Tongue (tissue), 2 donors: ENCODE data around the gene POU4F3. TPM values are rescaled to one million over a fixed set of nuclear protein-coding genes. Genes with fewer than 3 reads are reported as not detected.
"Not testable (repeated sequence)": the region's sequence is repeated elsewhere in the genome, so short reads cannot be mapped to it uniquely, and the experiment has no call there.

Experiments
- DNase-seq: peaks from one replicate; pipeline ENCODE4 v3.0.0-alpha.2; 2015
- total RNA-seq: library from RNA; depleted of rRNA; stranded (reverse); fragments of >200 nt; gene quantifications from one replicate; pipeline ENCODE4 v1.2.3, GENCODE V29; 2014

The POU4F3 gene, protein sequence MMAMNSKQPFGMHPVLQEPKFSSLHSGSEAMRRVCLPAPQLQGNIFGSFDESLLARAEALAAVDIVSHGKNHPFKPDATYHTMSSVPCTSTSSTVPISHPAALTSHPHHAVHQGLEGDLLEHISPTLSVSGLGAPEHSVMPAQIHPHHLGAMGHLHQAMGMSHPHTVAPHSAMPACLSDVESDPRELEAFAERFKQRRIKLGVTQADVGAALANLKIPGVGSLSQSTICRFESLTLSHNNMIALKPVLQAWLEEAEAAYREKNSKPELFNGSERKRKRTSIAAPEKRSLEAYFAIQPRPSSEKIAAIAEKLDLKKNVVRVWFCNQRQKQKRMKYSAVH
- total RNA-seq = not detected

DNA sequence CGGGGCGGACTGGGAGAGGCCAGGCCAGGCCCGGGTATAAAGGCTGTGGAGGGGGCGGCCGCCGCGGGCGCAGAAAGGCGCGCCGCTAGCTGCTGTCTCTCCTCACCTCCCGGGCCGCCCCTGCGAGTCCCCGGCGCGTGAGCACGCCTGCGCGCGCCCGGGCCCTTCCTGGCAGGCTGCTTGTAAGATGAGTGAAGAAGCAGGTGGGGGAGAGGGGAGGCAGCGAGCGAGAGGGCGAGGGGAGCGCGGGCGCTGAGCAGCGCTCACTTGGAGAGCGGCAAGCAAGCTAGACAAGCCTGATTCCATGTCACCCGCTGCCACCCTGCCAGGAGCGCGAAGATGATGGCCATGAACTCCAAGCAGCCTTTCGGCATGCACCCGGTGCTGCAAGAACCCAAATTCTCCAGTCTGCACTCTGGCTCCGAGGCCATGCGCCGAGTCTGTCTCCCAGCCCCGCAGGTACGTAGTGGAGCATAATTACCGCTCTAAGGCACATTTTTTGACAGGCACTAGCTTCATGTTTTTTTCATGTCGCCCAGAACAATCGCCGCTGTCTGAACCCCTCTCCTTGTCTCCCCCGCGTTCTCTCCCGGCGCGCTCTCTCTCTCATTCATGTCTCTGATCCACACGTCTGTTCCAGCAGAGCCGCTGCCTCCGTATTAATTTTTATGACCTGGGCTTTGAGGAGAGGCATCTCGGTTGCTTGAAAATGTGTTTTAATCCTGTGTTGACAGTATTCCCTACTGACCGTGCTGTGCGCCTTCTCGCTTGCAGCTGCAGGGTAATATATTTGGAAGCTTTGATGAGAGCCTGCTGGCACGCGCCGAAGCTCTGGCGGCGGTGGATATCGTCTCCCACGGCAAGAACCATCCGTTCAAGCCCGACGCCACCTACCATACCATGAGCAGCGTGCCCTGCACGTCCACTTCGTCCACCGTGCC, at the start of gene POU4F3:
TSS of gene POU4F3 (plus strand) at position 66 of the 941 bp plus-strand sequence. CDS start at position 340, 274 bp downstream.
- no peak for DNase-seq

DNA sequence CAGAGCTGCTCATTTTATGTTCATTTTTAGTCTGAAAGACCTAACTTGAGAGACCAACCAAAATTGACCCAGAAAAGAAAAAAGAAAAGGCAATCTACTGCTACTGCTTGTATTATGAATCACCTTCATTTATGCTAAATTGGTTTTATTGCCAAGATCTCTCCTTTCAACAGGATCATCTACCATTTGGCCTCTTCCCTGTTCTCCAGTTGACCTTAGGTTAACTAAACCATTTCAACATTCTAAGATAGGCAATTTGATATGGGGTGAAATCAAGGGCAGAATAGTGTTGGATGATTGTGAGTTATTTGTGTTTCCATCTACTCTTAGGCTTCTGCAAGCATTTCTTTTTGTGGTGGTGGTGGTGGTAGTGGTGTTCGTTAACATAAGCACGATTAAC, 48.3 kb upstream of the POU4F3 start:
- DNase-seq = no peak

GRCh38 chr5:146291421-146292074, 47.1 kb upstream of the POU4F3 start:
- peak; percentile 62 for DNase-seq

GRCh38 chr5:146296245-146296644, 42.4 kb upstream of the POU4F3 start:
- no peak for DNase-seq

- not testable (repeated sequence) for DNase-seq
Measured at GRCh38 chr5:146298920-146299319, 39.7 kb upstream of the POU4F3 start.

- no peak for DNase-seq
Measured at GRCh38 chr5:146301626-146302025, 37.0 kb upstream of the POU4F3 start.

DNA sequence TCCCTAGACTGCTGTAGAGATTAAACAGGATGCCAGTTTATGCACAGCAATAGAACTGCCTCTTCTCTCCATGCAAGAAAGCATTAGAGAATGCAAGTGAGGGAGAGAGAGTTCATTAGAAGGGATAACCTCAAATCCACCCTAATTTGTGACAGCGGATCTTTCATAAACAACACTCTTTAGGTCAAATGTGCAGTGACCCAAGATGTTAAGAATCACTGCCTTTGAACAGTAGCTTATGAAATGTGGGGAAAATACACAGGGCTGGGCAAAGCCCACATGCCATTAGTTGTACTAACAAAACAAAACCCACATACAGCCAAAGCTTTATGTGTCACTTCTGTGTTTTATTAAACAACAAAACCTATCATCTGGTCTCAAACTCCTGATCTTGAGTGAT, 36.2 kb upstream of the POU4F3 start:
- no peak for DNase-seq

- no peak for DNase-seq
Measured at GRCh38 chr5:146306838-146307237, 31.8 kb upstream of the POU4F3 start.

DNA sequence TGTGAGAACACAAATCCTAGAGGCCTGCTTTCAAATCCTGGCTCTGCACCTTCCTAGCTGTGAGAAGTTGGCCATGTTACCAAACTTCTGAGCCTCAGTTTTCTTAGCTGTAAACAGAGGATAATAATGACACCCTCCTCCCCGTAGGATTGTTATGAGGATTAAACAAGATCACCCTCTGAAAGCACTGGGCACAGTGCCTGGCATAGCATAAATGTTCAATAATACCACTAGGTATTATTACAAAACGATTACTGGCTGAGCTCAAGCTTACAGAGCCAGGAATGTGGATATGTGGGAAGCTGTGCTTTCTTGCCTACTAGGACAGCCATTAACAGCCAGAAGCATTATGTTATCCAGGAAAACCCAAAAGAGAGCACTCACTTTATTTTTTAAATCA, 30.8 kb upstream of the POU4F3 start:
- DNase-seq = no peak

DNA sequence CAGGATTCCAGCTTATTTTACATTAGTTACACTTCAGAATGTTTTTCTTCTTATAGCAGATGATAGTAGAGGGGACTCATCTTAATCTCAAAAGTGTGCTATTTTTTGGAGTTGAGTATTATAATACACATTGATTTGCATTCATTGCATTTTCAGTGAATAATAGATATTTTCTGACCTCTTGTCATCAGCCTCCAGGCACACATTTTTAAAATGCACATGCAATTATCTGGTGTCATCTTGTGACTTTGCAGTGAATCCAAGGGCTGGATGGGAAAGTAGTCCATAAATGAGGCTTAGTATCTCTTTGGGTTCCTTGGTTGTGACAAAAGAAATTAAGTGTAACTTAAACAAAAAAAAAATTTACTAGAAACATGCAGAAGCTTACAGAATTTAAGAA, 28.1 kb upstream of the POU4F3 start:
- no peak for DNase-seq

DNA sequence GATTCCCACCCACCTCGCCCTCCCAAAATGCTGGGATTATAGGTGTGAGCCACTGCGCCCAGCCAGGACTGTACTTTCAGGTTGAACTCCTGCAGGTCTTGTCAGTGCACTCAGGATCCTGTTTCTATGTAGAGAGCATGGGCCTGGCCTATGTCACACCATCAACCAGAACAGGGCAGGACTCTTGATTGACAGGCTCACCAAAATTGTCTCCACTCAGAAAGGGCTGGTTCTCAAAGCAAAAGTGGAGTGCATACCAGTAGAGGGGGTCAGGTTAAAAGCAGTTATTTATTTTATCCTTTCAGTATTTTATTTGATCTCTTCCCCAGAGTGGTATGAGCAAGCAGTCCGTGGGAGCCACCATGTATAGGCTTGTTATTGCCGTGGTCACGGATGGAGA, 27.4 kb upstream of the POU4F3 start:
- DNase-seq = no peak

GRCh38 chr5:146313027-146313426, 25.6 kb upstream of the POU4F3 start:
- no peak for DNase-seq

GRCh38 chr5:146321571-146321970, 17.1 kb upstream of the POU4F3 start:
- no peak for DNase-seq

DNA sequence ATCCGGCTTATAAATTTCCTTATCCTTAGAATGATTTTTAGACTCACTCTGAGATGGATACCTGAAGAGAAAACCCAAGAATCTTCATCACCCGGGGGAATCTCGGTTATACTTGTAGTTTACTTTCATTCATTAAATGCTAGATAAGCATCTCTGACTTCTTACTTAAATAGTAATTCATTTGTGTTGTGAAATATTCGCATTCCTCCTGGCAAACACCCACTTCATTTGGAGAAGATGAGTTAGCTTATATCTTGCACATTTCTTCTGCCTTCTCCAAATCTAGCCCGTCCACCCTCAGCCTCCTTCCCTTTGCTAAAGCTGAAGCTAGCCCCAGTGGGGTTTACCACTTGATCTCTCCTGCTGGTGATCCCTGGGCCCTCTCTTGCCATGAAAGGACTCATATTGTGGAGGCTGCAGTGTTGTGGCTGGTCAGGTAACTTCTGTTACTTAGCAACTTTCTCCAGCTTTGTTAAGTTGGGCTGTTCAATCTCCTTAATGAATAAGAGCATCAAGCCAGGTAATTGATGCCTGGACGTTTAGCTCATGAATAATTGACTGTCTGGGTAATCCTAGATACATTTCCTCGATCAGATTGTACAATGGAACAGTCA, 11.3 kb upstream of the POU4F3 start:
- DNase-seq = no peak

DNA sequence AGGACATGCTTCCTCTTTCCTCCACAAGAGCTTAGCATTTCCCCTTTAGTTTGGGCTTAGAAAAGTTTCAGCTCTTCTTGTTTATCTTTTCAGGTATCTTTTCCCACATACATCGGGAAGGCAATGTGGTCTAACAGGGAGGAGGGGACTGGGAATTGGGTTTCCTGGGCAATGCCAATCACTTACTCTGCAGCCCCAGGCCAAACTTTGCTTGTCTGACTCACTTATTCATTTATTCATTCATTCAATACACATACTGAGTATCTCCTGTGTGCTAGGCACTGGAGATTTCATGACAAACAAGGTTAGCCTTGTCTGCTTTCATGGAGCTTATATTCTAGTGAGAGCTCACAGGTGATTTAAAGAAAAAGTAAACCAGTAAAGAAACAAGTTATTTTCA, 10.7 kb upstream of the POU4F3 start:
- no peak for DNase-seq

- no peak for DNase-seq
Measured at GRCh38 chr5:146329697-146330096, 8.9 kb upstream of the POU4F3 start.

- DNase-seq = no peak
Measured at GRCh38 chr5:146331423-146331822, 7.2 kb upstream of the POU4F3 start.

- no peak for DNase-seq
Measured at GRCh38 chr5:146334074-146334533, 4.5 kb upstream of the POU4F3 start.

GRCh38 chr5:146336197-146336596, 2.4 kb upstream of the POU4F3 start:
- DNase-seq = no peak

DNA sequence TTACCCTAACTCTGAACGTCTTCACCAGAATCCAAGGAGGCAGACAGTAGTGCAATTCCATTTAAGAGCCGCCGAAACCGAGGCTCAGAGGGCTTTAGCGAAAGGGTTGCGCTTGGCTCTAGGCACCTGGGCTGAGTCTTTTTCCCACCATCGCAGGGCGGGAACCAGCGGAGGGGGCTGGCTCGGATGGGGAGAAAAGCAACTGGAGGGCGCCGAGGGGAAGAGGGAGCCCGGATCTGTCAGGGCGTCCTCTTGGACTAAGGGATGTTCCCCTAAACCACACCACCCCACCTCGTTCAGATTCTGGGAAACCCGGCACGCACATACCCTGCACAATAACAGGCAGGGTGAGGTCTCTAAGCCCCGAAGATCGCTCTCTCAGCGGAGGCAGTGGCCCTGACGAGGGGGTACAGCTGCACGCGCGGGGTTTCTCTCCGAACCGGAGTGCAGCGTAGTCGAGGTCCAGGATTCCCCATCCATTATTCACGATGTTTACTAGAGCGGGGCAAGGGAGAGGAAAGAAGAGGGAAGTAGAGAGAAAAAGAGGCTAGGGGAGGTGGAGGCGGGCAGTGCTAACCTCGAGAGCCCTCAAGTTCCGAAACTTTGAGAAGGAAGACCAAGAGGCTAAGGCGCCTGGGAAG, 1.3 kb upstream of the POU4F3 start:
- no peak for DNase-seq

GRCh38 chr5:146337928-146338327, 711 bp upstream of the POU4F3 start:
- DNase-seq = no peak
